Testis (tissue), 2 donors: Measurements from ENCODE around the gene ST3GAL5.

ENCODE experiments used
- CTCF ChIP-seq, 3 experiments: fragments of 450-650 bp in 2 of 3; fragments of 200-600 bp in 1 of 3; sonication (generic) in 1 of 3; IDR thresholded peaks; one replicate each; pipeline ENCODE4 v1.5.1; 2016 to 2019; ENCODE audit warnings: antibody characterized with exemption in 3 of 3, mild to moderate bottlenecking in 2 of 3, moderate library complexity in 1 of 3
- POLR2A ChIP-seq: fragments of 450-650 bp; IDR thresholded peaks from one replicate; pipeline ENCODE4 v1.6.1; 2017; ENCODE audit warnings: antibody characterized with exemption, mild to moderate bottlenecking, moderate library complexity

DNA sequence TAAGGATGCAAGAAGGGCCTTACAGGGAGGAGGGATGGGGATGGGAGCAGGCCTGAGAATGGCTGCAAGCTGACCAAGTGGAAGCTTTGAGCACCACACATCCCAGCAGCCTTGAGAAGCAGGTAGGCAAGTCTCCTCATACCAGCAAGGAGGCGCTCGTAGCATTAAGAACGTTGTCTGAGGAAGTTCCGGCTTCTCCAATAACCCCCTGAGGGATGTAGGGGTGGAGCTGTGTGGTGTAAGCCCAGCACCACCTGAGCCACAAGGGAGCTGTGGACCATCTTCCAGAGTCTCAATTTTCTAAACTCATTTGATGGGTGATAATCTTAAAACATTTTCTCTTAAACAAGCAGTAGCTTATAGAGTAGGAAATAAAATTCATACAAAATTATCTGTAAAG lies 50.6 kb downstream of the ST3GAL5 start:
- TF ChIP-seq POLR2A (no peak), CTCF (IDR thresholded peaks at IDR 0.05) (no peak)
